Measurements from ENCODE around the gene CLEC20A. TPM values are rescaled to one million over a fixed set of nuclear protein-coding genes. Genes with fewer than 3 reads are reported as not detected.
"Not testable (repeated sequence)": the region's sequence is repeated elsewhere in the genome, so short reads cannot be mapped to it uniquely, and the experiment has no call there.

The CLEC20A gene
- total and polyA plus RNA-seq, 2 experiments from 2014 or later, result not detected

- H3K27ac ChIP-seq, result no peak overlapping the region
- no peaks in the 10 kb centered on the region for H3K9me2 ChIP-seq (replicated peaks; ENCODE audit: insufficient read depth)
- WGBS (ENCODE audit: low lambda C conversion rate, missing lambda C conversion rate), result 96% methylated on average over 6 of the region's 6 CpGs
- no peak overlapping the region for H2AFZ ChIP-seq
- H3K36me3 ChIP-seq (replicated peaks; ENCODE audit: insufficient read depth, low read depth), result no peaks in the 10 kb centered on the region
- no peak overlapping the region for H3K4me3 ChIP-seq
- H4K20me1 ChIP-seq (ENCODE audit: insufficient read depth, poor library complexity, severe bottlenecking), result no peaks in the 10 kb centered on the region
- TF ChIP-seq EZH2 (IDR thresholded peaks at IDR 0.05; ENCODE audit: borderline replicate concordance) (no peak), CTCF (IDR thresholded peaks at IDR 0.05; ENCODE audit: poor library complexity) (no peak)
- no peaks in the 10 kb centered on the region for H3K79me2 ChIP-seq
- no peaks in the 10 kb centered on the region for H3K4me1 ChIP-seq (ENCODE audit: insufficient read depth)
- H3K9me3 ChIP-seq (ENCODE audit: low read depth), result no peaks in the 10 kb centered on the region
- H3K27me3 ChIP-seq, result no peaks in the 10 kb centered on the region
- DNase-seq (ENCODE audit: low spot score), result no peak
- H3K4me2 ChIP-seq, result no peak overlapping the region
These were observed 9.4 kb upstream of the CLEC20A start for GRCh38 chr1:178506177-178506576.

- no peaks in the 10 kb centered on the region for H4K20me1 ChIP-seq (ENCODE audit: insufficient read depth, poor library complexity, severe bottlenecking)
- no peaks in the 10 kb centered on the region for H3K27me3 ChIP-seq
- no peak for TF ChIP-seq EZH2phosphoT487 (IDR thresholded peaks at IDR 0.05; ENCODE audit: low read depth, severe bottlenecking, unreplicated experiment)
- no peak overlapping the region for H3K4me2 ChIP-seq
- no peak overlapping the region for H3K4me3 ChIP-seq
- no peak overlapping the region for H2AFZ ChIP-seq
- no peaks in the 10 kb centered on the region for H3K79me2 ChIP-seq
- H3K9me2 ChIP-seq (replicated peaks; ENCODE audit: insufficient read depth), result no peaks in the 10 kb centered on the region
- H3K9me3 ChIP-seq (ENCODE audit: low read depth), result no peaks in the 10 kb centered on the region
- H3K27ac ChIP-seq, result no peak overlapping the region
- H3K4me1 ChIP-seq (ENCODE audit: insufficient read depth), result no peaks in the 10 kb centered on the region
- no peak for DNase-seq (ENCODE audit: low spot score)
- no peaks in the 10 kb centered on the region for H3K36me3 ChIP-seq (replicated peaks; ENCODE audit: insufficient read depth, low read depth)
- WGBS (ENCODE audit: low lambda C conversion rate, missing lambda C conversion rate), result 90% methylated on average over 4 of the region's 4 CpGs
These were observed 7.5 kb upstream of the CLEC20A start for GRCh38 chr1:178504286-178504685.

GRCh38 chr1:178503849-178504248 is 7.1 kb upstream of the CLEC20A start:
- Histone ChIP-seq H3K4me3 (no peak overlapping the region), H3K27me3 (no peaks in the 10 kb centered on the region), H3K9me3 (ENCODE audit: low read depth) (no peaks in the 10 kb centered on the region), H3K27ac (no peak overlapping the region), H2AFZ (no peak overlapping the region), H3K4me2 (no peak overlapping the region), H3K79me2 (no peaks in the 10 kb centered on the region), H3K36me3 (replicated peaks; ENCODE audit: insufficient read depth, low read depth) (no peaks in the 10 kb centered on the region), H3K9me2 (replicated peaks; ENCODE audit: insufficient read depth) (no peaks in the 10 kb centered on the region), H4K20me1 (ENCODE audit: insufficient read depth, poor library complexity, severe bottlenecking) (no peaks in the 10 kb centered on the region), H3K4me1 (ENCODE audit: insufficient read depth) (no peaks in the 10 kb centered on the region)
- no peak for DNase-seq (ENCODE audit: low spot score)
- 74% methylated on average over 6 of the region's 6 CpGs for WGBS (ENCODE audit: low lambda C conversion rate, missing lambda C conversion rate)
- TF ChIP-seq EZH2phosphoT487 (IDR thresholded peaks at IDR 0.05; ENCODE audit: low read depth, severe bottlenecking, unreplicated experiment) (no peak), CTCF (IDR thresholded peaks at IDR 0.05; ENCODE audit: poor library complexity) (no peak), EZH2 (IDR thresholded peaks at IDR 0.05; ENCODE audit: borderline replicate concordance) (no peak)

GRCh38 chr1:178503316-178503715 is 6.6 kb upstream of the CLEC20A start:
- H3K36me3 ChIP-seq (replicated peaks; ENCODE audit: insufficient read depth, low read depth); H3K9me3 ChIP-seq (ENCODE audit: low read depth); H2AFZ ChIP-seq; H4K20me1 ChIP-seq (ENCODE audit: insufficient read depth, poor library complexity, severe bottlenecking); H3K9me2 ChIP-seq (replicated peaks; ENCODE audit: insufficient read depth); H3K4me1 ChIP-seq (ENCODE audit: insufficient read depth); H3K4me2 ChIP-seq; H3K27ac ChIP-seq; H3K4me3 ChIP-seq; H3K79me2 ChIP-seq; H3K27me3 ChIP-seq; DNase-seq (ENCODE audit: low spot score): not testable (repeated sequence)
- WGBS (ENCODE audit: low lambda C conversion rate, missing lambda C conversion rate), result 96% methylated on average over 14 of the region's 14 CpGs

GRCh38 chr1:178502856-178503255 is 6.1 kb upstream of the CLEC20A start:
- no peak overlapping the region for H3K4me3 ChIP-seq
- H3K9me2 ChIP-seq (replicated peaks; ENCODE audit: insufficient read depth), result no peaks in the 10 kb centered on the region
- TF ChIP-seq EZH2 (IDR thresholded peaks at IDR 0.05; ENCODE audit: borderline replicate concordance) (no peak), EZH2phosphoT487 (IDR thresholded peaks at IDR 0.05; ENCODE audit: low read depth, severe bottlenecking, unreplicated experiment) (no peak), CTCF (IDR thresholded peaks at IDR 0.05; ENCODE audit: poor library complexity) (no peak)
- H3K79me2 ChIP-seq, result no peaks in the 10 kb centered on the region
- H3K9me3 ChIP-seq (ENCODE audit: low read depth), result no peaks in the 10 kb centered on the region
- no peak overlapping the region for H2AFZ ChIP-seq
- WGBS (ENCODE audit: low lambda C conversion rate, missing lambda C conversion rate), result 90% methylated on average over 5 of the region's 5 CpGs
- no peaks in the 10 kb centered on the region for H4K20me1 ChIP-seq (ENCODE audit: insufficient read depth, poor library complexity, severe bottlenecking)
- H3K27ac ChIP-seq, result no peak overlapping the region
- no peak overlapping the region for H3K4me2 ChIP-seq
- no peaks in the 10 kb centered on the region for H3K36me3 ChIP-seq (replicated peaks; ENCODE audit: insufficient read depth, low read depth)
- no peak for DNase-seq (ENCODE audit: low spot score)
- H3K4me1 ChIP-seq (ENCODE audit: insufficient read depth), result no peaks in the 10 kb centered on the region
- no peaks in the 10 kb centered on the region for H3K27me3 ChIP-seq

Data from hepatocyte (in vitro differentiated cells).